HCT116 (cell line): ENCODE measurements around the gene BEST4. TPM values are rescaled to one million over a fixed set of nuclear protein-coding genes. Genes with fewer than 3 reads are reported as not detected.

Source experiments
- ATAC-seq: fragments of 200-7000 bp; cut with Tn5 transposase; 2 replicates; pipeline ENCODE4 v1.9.1; 2020; ENCODE audit warnings: mild to moderate bottlenecking, moderate library complexity
- BruUV-seq: library from RNA; stranded (reverse); fragments of 400-500 nt; replicated peaks from 2 replicates; lab custom pipeline; 2021; lab: Mats Ljungman, UMichigan
- CTCF ChIA-PET: fragments of 300-600 bp; sonication (Branson Sonifier 250); formaldehyde crosslinking; loops from one replicate; lab custom pipeline; 2021; ENCODE audit warnings: antibody characterized with exemption; lab: Charles Lee
- POLR2A ChIA-PET: fragments of 300-600, 350-600 bp; sonication (Branson Sonifier 250); formaldehyde crosslinking; loops from one replicate; lab custom pipeline; 2021; ENCODE audit warnings: antibody characterized with exemption; lab: Charles Lee
- RAD21 ChIA-PET, 2 experiments: fragments of 300-600 bp; sonication (Branson Sonifier 250); formaldehyde crosslinking; loops; one replicate each; lab custom pipeline; 2023; ENCODE audit warnings: low total read pairs in 2 of 2; ENCODE audit not compliant: uncharacterized antibody in 2 of 2, unreplicated experiment in 2 of 2, low non-redundant PET in 1 of 2; lab: Charles Lee
- DNase-seq: peaks from one replicate; pipeline ENCODE4 v3.0.0-alpha.2; 2010; ENCODE audit warnings: low read depth, low spot score
- H2AFZ ChIP-seq: fragments of 200-600 bp; shearing (Covaris generic), sonication (generic); 2 replicates; pipeline ENCODE4 v1.6.1; 2017; ENCODE audit warnings: low read depth, mixed run types, mixed read lengths, antibody characterized with exemption, low read length; ENCODE audit not compliant: poor library complexity, severe bottlenecking
- H3K27ac ChIP-seq: 2 replicates; pipeline ENCODE4 v1.5.1; 2012; ENCODE audit warnings: low read depth, low read length
- H3K27me3 ChIP-seq: fragments of 200-600 bp; sonication (generic); 2 replicates; pipeline ENCODE4 v1.6.1; 2016; ENCODE audit warnings: mixed run types, low read length, mixed read lengths; ENCODE audit not compliant: insufficient read depth
- H3K36me3 ChIP-seq, 2 experiments: fragments of 200-500 bp in 1 of 2; fragments of 200-600 bp in 1 of 2; sonication (Bioruptor generic) in 1 of 2; sonication (generic) in 1 of 2; 2 replicates each; pipeline versions ENCODE4 v1.5.1 to v1.6.1; 2014 to 2016; ENCODE audit warnings: low read length in 2 of 2, inconsistent platforms in 1 of 2, mixed read lengths in 1 of 2, mixed run types in 1 of 2; ENCODE audit not compliant: insufficient read depth in 2 of 2, control insufficient read depth in 1 of 2
- H3K4me1 ChIP-seq, 2 experiments: fragments of 200-600 bp in 1 of 2; sonication (generic) in 1 of 2; 2 replicates each; pipeline versions ENCODE4 v1.5.1 to v1.6.1; 2012 to 2017; ENCODE audit warnings: low read length in 2 of 2, inconsistent platforms in 1 of 2, mild to moderate bottlenecking in 1 of 2, mixed read lengths in 1 of 2, mixed run types in 1 of 2, moderate library complexity in 1 of 2; ENCODE audit not compliant: insufficient read depth in 2 of 2, control insufficient read depth in 1 of 2
- H3K4me2 ChIP-seq: fragments of 200-600 bp; sonication (generic); 2 replicates; pipeline ENCODE4 v1.6.1; 2017; ENCODE audit warnings: mixed run types, low read length, mixed read lengths
- H3K4me3 ChIP-seq, 2 experiments: fragments of 200-600 bp in 1 of 2; sonication (generic) in 1 of 2; replicated peaks in 1 of 2; 2 replicates each; pipeline ENCODE4 v1.5.1; 2011 to 2016; ENCODE audit warnings: low read length in 2 of 2, control low read depth in 1 of 2, low read depth in 1 of 2, mild to moderate bottlenecking in 1 of 2, mixed read lengths in 1 of 2, mixed run types in 1 of 2
- H3K79me2 ChIP-seq: fragments of 200-600 bp; sonication (generic); 2 replicates; pipeline ENCODE4 v1.6.1; 2017; ENCODE audit warnings: mild to moderate bottlenecking, mixed run types, low read length, moderate library complexity, mixed read lengths; ENCODE audit not compliant: insufficient read depth
- H3K9ac ChIP-seq: fragments of 200-600 bp; sonication (generic); 2 replicates; pipeline ENCODE4 v1.6.1; 2016; ENCODE audit warnings: low read length, mixed read lengths
- H3K9me2 ChIP-seq: fragments of 200-600 bp; sonication (generic), shearing (Covaris generic); 2 replicates; pipeline ENCODE4 v1.6.1; 2017; ENCODE audit warnings: mixed run types, mild to moderate bottlenecking, moderate library complexity; ENCODE audit not compliant: insufficient read depth
- H3K9me3 ChIP-seq, 2 experiments: fragments of 200-500 bp in 1 of 2; fragments of 200-600 bp in 1 of 2; sonication (Bioruptor generic) in 1 of 2; sonication (generic) in 1 of 2; 2 replicates each; pipeline ENCODE4 v1.6.1; 2014 to 2017; ENCODE audit warnings: low read length in 2 of 2, mixed read lengths in 2 of 2, inconsistent platforms in 1 of 2, low read depth in 1 of 2, mild to moderate bottlenecking in 1 of 2, mixed run types in 1 of 2, moderate library complexity in 1 of 2; ENCODE audit not compliant: control insufficient read depth in 1 of 2, insufficient read depth in 1 of 2
- H4K20me1 ChIP-seq: fragments of 200-600 bp; sonication (generic), shearing (Covaris generic); 2 replicates; pipeline ENCODE4 v1.6.1; 2017; ENCODE audit warnings: mixed run types, mild to moderate bottlenecking, moderate library complexity; ENCODE audit not compliant: insufficient read depth
- ELF1 ChIP-seq: IDR thresholded peaks from 2 replicates; pipeline ENCODE4 v1.6.1; 2012; ENCODE audit warnings: low read depth, borderline replicate concordance
- EZH2phosphoT487 ChIP-seq: fragments of 200-600 bp; IDR thresholded peaks from 2 replicates; pipeline ENCODE4 v1.6.1; 2018; ENCODE audit warnings: antibody characterized with exemption, borderline replicate concordance
- JUND ChIP-seq: IDR thresholded peaks from 2 replicates; pipeline ENCODE4 v1.6.1; 2012
- POLR2AphosphoS5 ChIP-seq: IDR thresholded peaks from 2 replicates; pipeline ENCODE4 v1.6.1; 2011; ENCODE audit warnings: mild to moderate bottlenecking, low read depth, low read length, moderate library complexity
- SIN3A ChIP-seq: IDR thresholded peaks from 2 replicates; pipeline ENCODE4 v1.6.1; 2012; ENCODE audit warnings: low read depth
- SRF ChIP-seq: IDR thresholded peaks from 2 replicates; pipeline ENCODE4 v1.6.1; 2012; ENCODE audit warnings: low read depth
- TCF7L2 ChIP-seq: IDR thresholded peaks from 2 replicates; pipeline ENCODE4 v1.7.0; 2011; ENCODE audit warnings: borderline replicate concordance, inconsistent platforms; ENCODE audit not compliant: insufficient read depth, insufficient read length; ENCODE audit errors: extremely low read depth
- YY1 ChIP-seq: IDR thresholded peaks from 2 replicates; pipeline ENCODE4 v1.6.1; 2011; ENCODE audit warnings: low read length, low read depth, moderate library complexity, mild to moderate bottlenecking; ENCODE audit not compliant: insufficient replicate concordance; ENCODE audit errors: extremely low read depth
- ZFX ChIP-seq: fragments of 450-650 bp; IDR thresholded peaks from 2 replicates; pipeline ENCODE4 v1.6.1; 2017
- intact Hi-C: fragments of 100-400 bp; cut with micrococcal nuclease; formaldehyde crosslinking; loops from 2 replicates; pipeline ENCODE4 v1.10.0; 2022
- total RNA-seq: library from RNA; stranded (reverse); gene quantifications from one replicate; pipeline ENCODE4 v1.2.1, GENCODE V29; 2021; ENCODE audit not compliant: unreplicated experiment
- TF ChIP-seq, protein P1 (sequence below): IDR thresholded peaks from 2 replicates; pipeline ENCODE4 v1.6.1; 2011; ENCODE audit warnings: mild to moderate bottlenecking, low read length, moderate library complexity; ENCODE audit not compliant: insufficient replicate concordance; ENCODE audit errors: extremely low read depth
- TF ChIP-seq, protein P2 (sequence below): IDR thresholded peaks from 2 replicates; pipeline ENCODE4 v1.6.1; 2012

BEST4 gene
- total RNA-seq, 1 experiment from 2014 or later = 0.52 TPM

DNA sequence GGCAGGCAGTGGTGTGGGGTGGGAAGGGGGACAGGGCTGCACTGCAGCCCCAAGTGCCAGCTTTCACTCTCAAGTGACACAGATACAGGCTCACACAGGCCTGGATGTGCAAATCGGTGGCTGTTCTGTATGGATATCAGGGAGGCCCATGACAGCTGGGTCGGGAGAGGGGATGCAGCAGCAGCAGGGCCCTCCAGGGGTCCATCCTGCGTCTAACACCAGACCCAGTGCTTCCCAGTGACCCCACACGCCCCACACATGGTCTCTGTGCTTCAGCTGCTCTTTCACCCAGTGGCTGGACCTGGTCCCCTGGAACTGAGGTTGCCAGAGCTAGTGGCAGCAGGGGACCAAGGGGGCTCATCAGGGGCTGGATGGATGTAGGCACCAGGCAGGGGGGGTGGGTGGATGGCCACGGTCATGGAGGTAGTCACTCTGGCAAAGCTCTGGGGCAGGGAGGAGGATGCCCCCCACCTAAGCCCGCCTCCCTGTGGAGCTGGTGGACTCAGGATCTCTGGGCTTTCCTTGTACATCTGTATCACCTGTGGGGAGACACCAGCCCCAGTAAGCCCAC, 34.2 kb upstream of the BEST4 start:
- no TSS peak for BruUV-seq
- ChIA-PET CTCF (interaction anchor here (1.2 kb wide), 1 partner anchor 14 kb away, joined by 4 read pairs; no protein-coding TSS in a partner anchor), RAD21 (no interaction called here), POLR2A (interaction anchor here (0.6 to 9.1 kb wide), 8 partner anchors 14 to 481 kb away, joined by 3 to 200 read pairs (median 5); partner anchors contain the start of genes BEST4, BTBD19, DYNLT4 and PLK3)
- H3K79me2 ChIP-seq = no peaks in the 10 kb centered on the region
- no peaks in the 10 kb centered on the region for H4K20me1 ChIP-seq
- intact Hi-C loops = no loop called here
- no peaks in the 10 kb centered on the region for H3K36me3 ChIP-seq
- H3K27me3 ChIP-seq = no peaks in the 10 kb centered on the region
- no peak overlapping the region for H3K4me3 ChIP-seq
- H3K4me2 ChIP-seq = no peak overlapping the region
- ATAC-seq (no peak), DNase-seq (no peak)
- H3K9me3 ChIP-seq = no peaks in the 10 kb centered on the region
- H3K9me2 ChIP-seq = no peaks in the 10 kb centered on the region
- no peak overlapping the region for H3K27ac ChIP-seq
- peaks cover 11 to 33% of the 10 kb centered on the region in 2 experiments for H3K4me1 ChIP-seq
- TF ChIP-seq, protein P1, sequence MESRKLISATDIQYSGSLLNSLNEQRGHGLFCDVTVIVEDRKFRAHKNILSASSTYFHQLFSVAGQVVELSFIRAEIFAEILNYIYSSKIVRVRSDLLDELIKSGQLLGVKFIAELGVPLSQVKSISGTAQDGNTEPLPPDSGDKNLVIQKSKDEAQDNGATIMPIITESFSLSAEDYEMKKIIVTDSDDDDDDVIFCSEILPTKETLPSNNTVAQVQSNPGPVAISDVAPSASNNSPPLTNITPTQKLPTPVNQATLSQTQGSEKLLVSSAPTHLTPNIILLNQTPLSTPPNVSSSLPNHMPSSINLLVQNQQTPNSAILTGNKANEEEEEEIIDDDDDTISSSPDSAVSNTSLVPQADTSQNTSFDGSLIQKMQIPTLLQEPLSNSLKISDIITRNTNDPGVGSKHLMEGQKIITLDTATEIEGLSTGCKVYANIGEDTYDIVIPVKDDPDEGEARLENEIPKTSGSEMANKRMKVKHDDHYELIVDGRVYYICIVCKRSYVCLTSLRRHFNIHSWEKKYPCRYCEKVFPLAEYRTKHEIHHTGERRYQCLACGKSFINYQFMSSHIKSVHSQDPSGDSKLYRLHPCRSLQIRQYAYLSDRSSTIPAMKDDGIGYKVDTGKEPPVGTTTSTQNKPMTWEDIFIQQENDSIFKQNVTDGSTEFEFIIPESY = no peak
- no peak for TF ChIP-seq EZH2phosphoT487
- TF ChIP-seq ELF1 = no peak
- TF ChIP-seq TCF7L2 = no peak
- TF ChIP-seq SIN3A = no peak
- TF ChIP-seq POLR2AphosphoS5 = no peak
- TF ChIP-seq YY1 = no peak
- TF ChIP-seq JUND = no peak
- TF ChIP-seq, protein P2, sequence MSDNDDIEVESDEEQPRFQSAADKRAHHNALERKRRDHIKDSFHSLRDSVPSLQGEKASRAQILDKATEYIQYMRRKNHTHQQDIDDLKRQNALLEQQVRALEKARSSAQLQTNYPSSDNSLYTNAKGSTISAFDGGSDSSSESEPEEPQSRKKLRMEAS = no peak
- TF ChIP-seq SRF = no peak
- TF ChIP-seq ZFX = no peak
- H3K9ac ChIP-seq = no peak overlapping the region
- H2AFZ ChIP-seq = no peak overlapping the region
